ENCODE results near the gene HSD11B1L.
"Not testable (repeated sequence)": the region's sequence is repeated elsewhere in the genome, so short reads cannot be mapped to it uniquely, and the experiment has no call there.

Gene HSD11B1L

GRCh38 chr19:5687360-5688198 is 6.8 kb downstream of the HSD11B1L start:
- no peak for DNase-seq (ENCODE audit: low read depth)

GRCh38 chr19:5688262-5688881 is 7.5 kb downstream of the HSD11B1L start:
- DNase-seq (ENCODE audit: low read depth) = not testable (repeated sequence)

GRCh38 chr19:5690125-5690954 is 9.5 kb downstream of the HSD11B1L start, which contains the start of gene RPL36:
RPL36 (plus strand) TSS chr19:5690295; CDS start chr19:5690508, 213 bp downstream.
- DNase-seq (ENCODE audit: low read depth) = peak; percentile 94

DNA sequence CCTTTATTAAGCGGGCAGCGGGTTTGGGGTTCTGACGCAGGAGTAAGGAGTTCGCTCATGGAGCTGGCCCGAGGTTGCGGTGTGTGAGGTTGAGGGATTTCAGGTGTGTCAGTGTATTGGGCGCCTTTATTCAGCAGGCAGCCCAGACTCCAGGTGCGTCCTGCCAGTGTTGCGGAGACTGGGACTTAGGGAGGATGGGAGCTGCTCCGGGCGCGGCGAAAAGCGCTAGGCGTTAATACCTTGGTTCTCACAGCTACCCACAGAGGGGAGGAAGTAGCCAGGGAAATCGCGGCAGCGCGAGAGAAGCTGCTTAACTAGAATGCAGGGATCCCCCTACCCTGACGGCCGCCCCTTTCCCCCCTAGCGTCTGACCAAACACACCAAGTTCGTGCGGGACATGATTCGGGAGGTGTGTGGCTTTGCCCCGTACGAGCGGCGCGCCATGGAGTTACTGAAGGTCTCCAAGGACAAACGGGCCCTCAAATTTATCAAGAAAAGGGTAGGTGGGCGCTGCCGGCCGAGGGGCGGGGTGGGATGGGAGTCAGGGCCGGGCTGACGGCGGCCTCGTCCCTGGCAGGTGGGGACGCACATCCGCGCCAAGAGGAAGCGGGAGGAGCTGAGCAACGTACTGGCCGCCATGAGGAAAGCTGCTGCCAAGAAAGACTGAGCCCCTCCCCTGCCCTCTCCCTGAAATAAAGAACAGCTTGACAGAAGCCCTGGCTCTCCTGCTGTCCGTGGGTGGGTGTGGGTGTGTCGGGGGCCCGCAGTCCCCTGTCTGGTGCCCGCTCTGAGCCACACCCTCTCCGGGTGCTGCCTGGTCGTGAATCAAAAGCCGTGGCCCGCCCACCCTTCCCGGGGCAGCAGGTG is 10.4 kb downstream of the HSD11B1L start:
- DNase-seq (ENCODE audit: low read depth) = peak; percentile 55

DNA sequence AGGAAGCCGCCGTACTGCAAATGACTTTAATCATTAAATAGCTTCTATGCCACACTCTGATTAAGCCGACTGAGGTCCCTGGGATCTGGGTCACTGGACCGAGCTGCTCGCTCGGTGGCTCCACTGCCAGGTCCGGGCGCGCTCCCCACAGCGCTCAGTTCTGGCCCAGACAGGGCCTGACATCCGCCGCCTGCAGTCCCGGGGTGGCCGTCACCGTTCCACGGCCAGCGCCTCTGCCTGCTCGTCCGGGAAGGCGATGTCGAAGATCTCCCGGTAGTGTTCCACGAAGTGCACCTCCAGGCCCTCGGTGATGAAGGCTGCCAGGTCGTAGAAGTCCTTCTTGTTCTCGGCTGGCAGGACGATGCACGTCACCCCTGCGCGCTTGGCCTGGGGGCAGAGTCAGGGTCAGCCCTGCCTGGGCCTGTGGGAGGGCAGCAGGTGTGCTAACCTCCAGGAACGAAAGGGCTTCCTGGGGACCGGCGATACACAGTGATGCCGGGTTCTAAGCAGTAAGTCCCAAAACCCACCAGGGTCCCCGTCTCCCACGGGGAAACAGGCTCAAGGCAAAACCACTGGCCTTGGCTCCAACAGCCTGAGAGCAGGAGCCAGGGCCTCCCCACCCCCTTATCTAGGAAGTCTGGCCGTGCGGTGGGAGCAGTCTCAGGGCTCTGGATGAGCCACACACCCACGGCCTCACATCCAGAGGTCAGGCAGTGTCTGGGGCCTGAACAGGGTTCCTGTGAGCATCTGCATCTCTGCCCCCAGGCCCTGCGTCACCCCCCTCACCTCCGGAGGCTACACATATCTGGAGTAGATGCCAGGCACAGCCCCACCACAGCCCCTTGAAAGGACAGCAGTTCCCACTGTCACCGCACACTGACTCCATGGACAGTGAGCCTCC is 11.2 kb downstream of the HSD11B1L start:
- DNase-seq (ENCODE audit: low read depth) = no peak

- DNase-seq (ENCODE audit: low read depth) = no peak
These were observed 11.9 kb downstream of the HSD11B1L start for GRCh38 chr19:5692723-5693194.

GRCh38 chr19:5693195-5694166 is 12.7 kb downstream of the HSD11B1L start:
- no peak for DNase-seq (ENCODE audit: low read depth)

DNA sequence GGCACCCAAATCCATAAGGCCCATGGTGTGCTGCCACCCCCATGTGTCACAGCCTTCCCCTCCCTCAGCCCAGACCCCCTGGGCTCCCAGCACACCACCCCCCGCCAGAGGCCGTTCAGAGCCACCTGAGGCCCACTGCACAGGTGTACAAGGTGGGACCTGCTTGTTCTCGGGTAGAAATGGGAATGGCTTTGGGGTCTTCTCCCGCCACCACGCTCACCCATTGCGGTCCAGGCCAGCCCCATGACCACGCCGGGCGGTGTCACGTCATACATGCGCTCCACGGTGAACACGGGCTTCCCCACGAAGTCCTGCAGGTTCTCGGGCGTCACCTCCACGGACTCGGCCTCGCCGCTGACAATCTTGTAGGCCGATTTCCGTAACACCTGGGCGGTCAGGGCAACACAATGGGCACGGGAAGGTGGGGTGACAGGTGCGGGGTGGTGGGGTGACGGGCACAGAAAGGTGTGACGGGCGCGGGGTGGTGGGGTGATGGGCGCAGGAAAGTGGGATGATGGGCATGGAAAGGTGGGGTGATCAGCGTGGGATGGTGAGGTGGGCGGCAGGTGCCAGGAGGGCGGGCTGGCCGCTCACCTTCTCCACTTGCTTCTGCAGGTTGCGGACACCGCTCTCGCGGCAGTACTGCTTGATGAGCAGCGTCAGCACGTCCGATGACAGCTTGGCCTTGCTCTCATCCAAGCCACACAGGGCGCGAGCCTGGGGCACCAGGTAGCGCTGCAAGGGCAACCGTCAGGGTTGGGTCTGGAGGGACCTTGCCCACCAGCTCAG is 13.5 kb downstream of the HSD11B1L start:
- DNase-seq (ENCODE audit: low read depth) = no peak

- DNase-seq (ENCODE audit: low read depth) = no peak
These were observed 14.3 kb downstream of the HSD11B1L start for GRCh38 chr19:5694956-5695648.

GRCh38 chr19:5695649-5696195 is 14.9 kb downstream of the HSD11B1L start:
- DNase-seq (ENCODE audit: low read depth) = no peak

- no peak for DNase-seq (ENCODE audit: low read depth)
These were observed 15.6 kb downstream of the HSD11B1L start for GRCh38 chr19:5696196-5697021.

- DNase-seq (ENCODE audit: low read depth) = no peak
These were observed 16.4 kb downstream of the HSD11B1L start for GRCh38 chr19:5697022-5697889.

DNA sequence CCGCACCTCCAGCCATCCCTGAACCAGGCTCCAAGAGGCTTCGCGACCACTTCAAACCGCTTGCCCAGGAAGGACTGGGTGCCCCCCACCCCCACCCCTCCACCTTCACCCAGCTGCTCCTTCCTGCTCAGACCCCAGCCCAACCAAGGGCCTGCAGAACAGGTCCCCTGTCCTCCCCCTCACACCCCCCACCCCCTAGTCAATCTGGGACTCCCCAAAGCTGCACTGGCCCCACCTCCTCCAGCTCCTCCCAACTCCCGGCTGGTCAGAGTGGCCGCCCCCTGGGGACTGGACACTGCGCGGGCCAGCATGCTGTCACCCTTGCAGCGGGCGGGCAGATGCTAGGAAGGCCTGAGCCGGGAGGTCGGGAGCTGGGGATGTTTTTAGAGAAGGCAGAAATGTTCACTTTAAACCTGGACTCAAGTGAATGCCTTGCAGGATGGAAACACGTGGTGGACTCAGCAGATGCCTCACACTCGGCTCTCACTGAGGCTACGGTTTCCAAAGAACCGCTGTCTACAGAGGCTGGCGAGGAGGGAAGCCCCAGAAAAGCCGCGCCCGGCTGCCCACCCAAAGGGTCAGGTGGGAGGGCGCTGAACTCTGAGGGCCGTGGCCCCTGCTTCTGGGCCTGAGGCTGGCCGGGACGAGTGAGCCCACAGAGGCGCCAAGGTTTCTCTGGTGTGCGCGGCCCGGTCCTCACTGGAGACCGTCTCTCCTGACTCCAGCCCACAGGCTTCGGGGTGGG is 17.2 kb downstream of the HSD11B1L start:
- no peak for DNase-seq (ENCODE audit: low read depth)

DNA sequence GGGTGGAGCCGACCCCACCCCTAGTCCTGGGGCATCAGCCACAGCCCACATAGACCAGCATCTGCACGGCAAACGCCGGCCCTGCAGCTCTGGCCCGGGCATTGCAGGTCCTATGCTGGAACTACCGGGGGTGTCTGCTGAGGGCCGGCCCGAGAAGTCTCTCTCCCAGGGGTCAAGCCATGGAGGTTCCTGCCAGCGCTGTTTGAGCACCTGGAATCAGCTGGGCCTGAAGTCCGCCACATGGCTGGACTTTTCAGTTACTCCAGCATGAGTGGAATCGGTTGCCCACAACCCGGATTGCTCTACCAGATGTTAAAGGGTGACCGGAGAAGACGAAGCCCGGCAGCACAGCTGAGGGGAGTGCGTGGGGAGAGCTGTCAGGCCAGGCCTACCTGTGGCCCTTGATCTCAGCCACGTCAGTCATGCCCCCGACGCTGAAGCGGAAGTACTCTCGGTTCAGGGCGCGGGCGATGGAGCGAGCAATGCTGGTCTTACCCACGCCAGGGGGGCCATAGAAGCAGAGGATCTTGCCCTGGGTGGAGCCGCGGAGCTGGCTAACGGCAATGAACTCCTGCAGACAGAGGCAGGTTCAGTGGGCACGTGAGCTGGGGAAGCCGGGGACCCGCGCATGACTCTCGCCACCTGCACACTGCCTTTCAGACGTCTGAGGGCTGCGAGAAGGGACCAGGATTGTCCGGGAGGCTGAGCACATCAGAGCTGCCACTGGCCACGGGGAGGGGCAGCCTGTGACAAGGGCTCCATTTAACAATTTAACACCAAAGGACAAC is 18.0 kb downstream of the HSD11B1L start:
- no peak for DNase-seq (ENCODE audit: low read depth)

All from iris pigment epithelial cell (primary cell).